22Rv1 (cell line): ENCODE measurements around the gene SLC29A2.

ENCODE experiments used
- H3K27ac ChIP-seq: fragments of 450-650 bp; 2 replicates; pipeline ENCODE4 v1.5.1; 2017
- CTCF ChIP-seq: fragments of 450-650 bp; IDR thresholded peaks from 2 replicates; pipeline ENCODE4 v1.5.1; 2017; ENCODE audit warnings: mild to moderate bottlenecking
- ZFX ChIP-seq: fragments of 450-650 bp; IDR thresholded peaks from 2 replicates; pipeline ENCODE4 v1.6.1; 2017; ENCODE audit warnings: antibody characterized with exemption, borderline replicate concordance

Gene SLC29A2

DNA sequence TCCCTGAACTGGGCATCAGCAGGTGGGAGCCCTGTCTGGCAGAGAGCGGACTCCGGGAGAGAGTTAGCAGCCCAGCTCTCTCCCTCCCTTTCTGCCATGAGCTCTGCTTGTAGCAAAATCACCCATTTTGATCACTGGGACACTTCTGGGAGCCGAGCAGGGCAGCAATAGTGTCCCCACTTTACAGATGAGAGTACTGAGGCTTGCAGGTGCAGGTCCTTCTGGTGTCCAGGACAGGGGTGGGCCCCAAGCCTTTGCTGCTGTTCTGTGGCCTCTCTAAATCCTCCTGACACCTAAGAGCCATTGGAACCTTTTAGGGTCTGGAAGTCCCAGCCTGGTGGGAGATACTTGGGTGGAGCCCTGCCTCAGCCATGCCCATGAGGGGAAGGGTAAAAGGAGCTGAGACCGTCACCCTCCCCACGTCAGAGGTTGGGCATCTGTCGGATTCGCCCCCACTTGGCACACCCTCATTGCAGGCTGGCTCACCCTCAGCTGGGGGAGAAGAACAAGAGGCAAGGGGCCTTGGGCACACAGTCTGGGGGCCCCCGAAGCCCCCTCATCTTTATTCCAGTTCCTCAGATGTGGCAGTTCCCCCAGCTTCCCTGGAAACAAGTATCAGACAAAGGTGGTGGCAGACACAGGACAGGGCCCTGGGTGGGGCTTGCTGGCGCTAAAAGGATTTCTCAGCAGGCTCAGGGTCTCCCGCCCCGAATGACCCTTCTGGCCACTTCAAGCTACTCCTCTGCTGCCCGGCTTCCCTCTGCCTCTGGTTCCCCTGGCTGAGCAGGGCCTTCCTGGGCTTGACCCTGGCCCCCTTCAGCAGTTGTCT is 39.8 kb downstream of the SLC29A2 start:
- TF ChIP-seq CTCF (no peak), ZFX (no peak)
- H3K27ac ChIP-seq: no peak overlapping the region

- H3K27ac ChIP-seq: no peak overlapping the region
- TF ChIP-seq CTCF (no peak), ZFX (no peak)
Measured at GRCh38 chr11:66330931-66331330, 40.6 kb downstream of the SLC29A2 start.

DNA sequence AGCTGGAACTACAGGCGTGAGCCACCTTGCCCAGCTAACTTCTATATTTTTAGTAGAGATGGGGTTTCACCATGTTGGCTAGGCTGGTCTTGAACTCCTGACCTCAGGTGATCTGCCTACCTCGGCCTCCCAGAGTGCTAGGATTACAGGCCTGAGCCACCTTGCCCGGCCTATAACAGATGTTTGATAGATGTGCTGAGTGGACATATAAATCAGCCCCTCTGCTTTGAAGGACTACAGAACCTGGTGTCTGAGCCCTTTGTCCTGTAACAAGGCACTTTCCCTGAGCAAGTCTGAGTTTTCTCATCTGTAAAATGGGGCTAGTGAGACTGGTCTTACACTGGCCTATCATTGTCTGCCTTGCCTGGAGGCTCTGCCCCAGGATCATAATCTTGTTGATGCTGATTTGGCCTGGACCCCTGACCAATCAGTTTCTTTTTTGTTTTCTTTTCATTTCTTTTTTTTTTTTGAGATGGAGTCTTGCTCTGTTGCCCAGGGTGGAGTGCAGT is 42.3 kb downstream of the SLC29A2 start:
- no peak overlapping the region for H3K27ac ChIP-seq
- TF ChIP-seq ZFX: no peak
- no peak for TF ChIP-seq CTCF

DNA sequence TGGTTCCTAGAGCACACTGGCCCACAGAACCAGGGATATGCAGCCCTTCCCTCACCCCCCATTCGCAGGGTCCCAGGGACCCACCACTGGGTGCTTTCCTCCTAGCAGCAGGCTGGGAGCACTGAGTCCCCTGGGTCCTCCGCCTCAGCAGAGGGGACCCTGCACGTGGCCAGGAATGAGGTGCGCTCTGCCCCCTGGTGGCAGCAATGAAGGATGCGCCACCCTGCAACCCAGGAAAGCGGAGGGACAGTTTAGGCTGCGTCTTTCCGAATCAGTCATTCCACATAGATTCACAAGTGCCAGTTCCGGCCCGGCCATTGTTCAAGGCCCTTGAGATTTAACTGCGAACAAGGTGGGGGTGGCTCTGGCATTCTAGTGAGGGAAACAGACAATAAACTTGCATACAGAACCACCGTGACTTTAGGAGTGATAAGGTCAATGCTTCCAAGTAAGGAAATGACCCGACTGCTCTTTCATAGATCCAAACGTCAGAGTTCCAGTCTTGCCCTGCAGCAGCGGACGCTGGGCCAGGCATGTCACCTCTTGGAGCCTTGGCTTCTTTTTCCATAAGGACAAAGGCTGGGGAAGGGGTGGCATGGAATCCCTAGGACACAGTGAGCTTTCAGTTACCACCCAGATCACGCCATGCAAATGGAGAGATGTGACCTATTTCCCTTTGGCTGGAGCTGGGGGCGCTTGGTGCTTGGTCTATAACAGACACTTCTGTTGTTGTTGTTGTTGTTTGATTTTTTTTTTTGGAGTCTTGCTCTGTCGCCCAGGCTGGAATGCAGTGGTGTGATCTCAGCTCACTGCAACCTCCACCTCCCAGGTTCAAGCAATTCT is 43.0 kb downstream of the SLC29A2 start:
- no peak overlapping the region for H3K27ac ChIP-seq

GRCh38 chr11:66328031-66328301 is 43.6 kb downstream of the SLC29A2 start:
- no peak for TF ChIP-seq ZFX
- TF ChIP-seq CTCF: no peak
- H3K27ac ChIP-seq: no peak overlapping the region

More for the DNA sequence above, 43.0 kb downstream of the SLC29A2 start:
- TF ChIP-seq ZFX (no peak), CTCF (peak; percentile 95)

- no peak overlapping the region for H3K27ac ChIP-seq
- TF ChIP-seq CTCF (no peak), ZFX (no peak)
Measured at GRCh38 chr11:66327171-66328030, 44.2 kb downstream of the SLC29A2 start.
